Thyroid gland (tissue), 4 donors: ENCODE data around the gene CDHR1.

Experiments used
- POLR2A ChIP-seq, 2 donors: fragments of 450-650 bp; IDR thresholded peaks; one replicate each; pipeline ENCODE4 v1.6.1; 2017; ENCODE audit warnings: antibody characterized with exemption in 2 of 2, mild to moderate bottlenecking in 2 of 2, moderate library complexity in 1 of 2
- TF ChIP-seq, protein P1 (sequence below), 6 experiments: fragments of 200-600 bp in 3 of 6; fragments of 450-650 bp in 3 of 6; sonication (generic) in 3 of 6; IDR thresholded peaks; one replicate each; pipeline ENCODE4 v1.5.1; 2016 to 2019; ENCODE audit warnings: antibody characterized with exemption in 6 of 6, mild to moderate bottlenecking in 2 of 6, inconsistent platforms in 1 of 6, moderate library complexity in 1 of 6

GRCh38 chr10:84193327-84193726, 1.0 kb upstream of the CDHR1 start:
- TF ChIP-seq POLR2A (IDR thresholded peaks at IDR 0.05): no peak
- TF ChIP-seq, protein P1, sequence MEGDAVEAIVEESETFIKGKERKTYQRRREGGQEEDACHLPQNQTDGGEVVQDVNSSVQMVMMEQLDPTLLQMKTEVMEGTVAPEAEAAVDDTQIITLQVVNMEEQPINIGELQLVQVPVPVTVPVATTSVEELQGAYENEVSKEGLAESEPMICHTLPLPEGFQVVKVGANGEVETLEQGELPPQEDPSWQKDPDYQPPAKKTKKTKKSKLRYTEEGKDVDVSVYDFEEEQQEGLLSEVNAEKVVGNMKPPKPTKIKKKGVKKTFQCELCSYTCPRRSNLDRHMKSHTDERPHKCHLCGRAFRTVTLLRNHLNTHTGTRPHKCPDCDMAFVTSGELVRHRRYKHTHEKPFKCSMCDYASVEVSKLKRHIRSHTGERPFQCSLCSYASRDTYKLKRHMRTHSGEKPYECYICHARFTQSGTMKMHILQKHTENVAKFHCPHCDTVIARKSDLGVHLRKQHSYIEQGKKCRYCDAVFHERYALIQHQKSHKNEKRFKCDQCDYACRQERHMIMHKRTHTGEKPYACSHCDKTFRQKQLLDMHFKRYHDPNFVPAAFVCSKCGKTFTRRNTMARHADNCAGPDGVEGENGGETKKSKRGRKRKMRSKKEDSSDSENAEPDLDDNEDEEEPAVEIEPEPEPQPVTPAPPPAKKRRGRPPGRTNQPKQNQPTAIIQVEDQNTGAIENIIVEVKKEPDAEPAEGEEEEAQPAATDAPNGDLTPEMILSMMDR (IDR thresholded peaks at IDR 0.05): no peak
